Activated CD8-positive, alpha-beta T cell treated with anti-CD3 and anti-CD28 coated beads, Interleukin-2, amount 10 ng/mL, durations not matched to agents 7 days and 5 days (primary cell): ENCODE results near the gene OR10H1. TPM values are rescaled to one million over a fixed set of nuclear protein-coding genes. Genes with fewer than 3 reads are reported as not detected.
"Not testable (repeated sequence)": the region's sequence is repeated elsewhere in the genome, so short reads cannot be mapped to it uniquely, and the experiment has no call there.

Source experiments
- ATAC-seq: fragments of 150-1000 bp; cut with Tn5 transposase; one replicate; pipeline ENCODE4 v1.10.0; 2021; ENCODE audit warnings: moderate library complexity
- CTCF ChIA-PET: fragments of 350-600 bp; sonication (Branson Sonifier 250); formaldehyde crosslinking; loops from one replicate; lab custom pipeline; 2021; ENCODE audit warnings: antibody characterized with exemption; lab: Charles Lee
- POLR2A ChIA-PET: fragments of 350-600 bp; sonication (Branson Sonifier 250); formaldehyde crosslinking; loops from one replicate; lab custom pipeline; 2021; ENCODE audit warnings: antibody characterized with exemption; lab: Charles Lee
- DNase-seq: peaks from one replicate; pipeline ENCODE4 v3.0.0-alpha.2; 2020
- H3K27ac Mint-ChIP-seq: one replicate; pipeline ENCODE4 v1.8.0; 2021; ENCODE audit warnings: mild to moderate bottlenecking, mixed read lengths
- H3K27me3 Mint-ChIP-seq: one replicate; pipeline ENCODE4 v1.8.0; 2021; ENCODE audit warnings: low read depth, mixed read lengths
- H3K36me3 Mint-ChIP-seq: one replicate; pipeline ENCODE4 v1.8.0; 2021; ENCODE audit warnings: low read depth, mixed read lengths
- H3K4me1 Mint-ChIP-seq: one replicate; pipeline ENCODE4 v1.8.0; 2021; ENCODE audit warnings: low read depth, mixed read lengths
- H3K4me3 Mint-ChIP-seq: one replicate; pipeline ENCODE4 v1.8.0; 2021; ENCODE audit warnings: mild to moderate bottlenecking, mixed read lengths
- H3K9me3 Mint-ChIP-seq: one replicate; pipeline ENCODE4 v1.8.0; 2022; ENCODE audit warnings: mixed read lengths; ENCODE audit not compliant: insufficient read depth
- total RNA-seq, 2 experiments: library from RNA; stranded (reverse); gene quantifications; one replicate each; pipeline ENCODE4 v1.2.3, GENCODE V29; 2021

The OR10H1 gene, protein sequence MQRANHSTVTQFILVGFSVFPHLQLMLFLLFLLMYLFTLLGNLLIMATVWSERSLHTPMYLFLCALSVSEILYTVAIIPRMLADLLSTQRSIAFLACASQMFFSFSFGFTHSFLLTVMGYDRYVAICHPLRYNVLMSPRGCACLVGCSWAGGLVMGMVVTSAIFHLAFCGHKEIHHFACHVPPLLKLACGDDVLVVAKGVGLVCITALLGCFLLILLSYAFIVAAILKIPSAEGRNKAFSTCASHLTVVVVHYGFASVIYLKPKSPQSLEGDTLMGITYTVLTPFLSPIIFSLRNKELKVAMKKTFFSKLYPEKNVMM
- not detected for total RNA-seq

DNA sequence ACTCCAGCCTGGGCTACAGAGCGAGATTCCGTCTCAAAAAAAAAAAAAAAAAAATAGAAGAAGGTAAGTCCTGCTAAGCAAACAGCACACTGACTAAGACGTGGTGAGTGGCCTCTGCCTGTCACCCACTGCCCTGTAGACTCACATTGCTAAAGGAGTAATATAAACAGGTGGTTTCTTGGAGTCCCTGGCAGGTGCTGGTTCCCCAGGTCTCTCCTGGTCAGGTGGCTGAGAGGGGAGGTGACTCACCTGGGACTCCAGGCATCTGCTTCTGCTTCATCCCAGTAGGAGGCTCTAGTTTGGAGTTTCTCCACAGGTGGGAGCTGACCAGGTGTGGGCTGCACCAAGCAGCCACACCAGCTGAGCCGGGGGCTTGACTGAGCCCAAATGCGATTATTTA is at the start of gene OR10H1:
Gene OR10H1 (minus strand): TSS at position 359 of the 400 bp plus-strand sequence. CDS start 7,627 bp downstream, outside the sequence.
- DNase-seq = no peak
- H3K27ac Mint-ChIP-seq = no peak within 1 kb of the TSS
- peaks cover 31% of the 10 kb centered on the region for H3K27me3 Mint-ChIP-seq
- no peak within 1 kb of the TSS for H3K4me3 Mint-ChIP-seq
- no peaks in the 10 kb centered on the region for H3K9me3 Mint-ChIP-seq
- CTCF ChIA-PET = no interaction called here
- H3K4me1 Mint-ChIP-seq = peaks cover 7% of the 10 kb centered on the region
- POLR2A ChIA-PET = no interaction called here
- no peaks in the 10 kb centered on the region for H3K36me3 Mint-ChIP-seq
- ATAC-seq = no peak

DNA sequence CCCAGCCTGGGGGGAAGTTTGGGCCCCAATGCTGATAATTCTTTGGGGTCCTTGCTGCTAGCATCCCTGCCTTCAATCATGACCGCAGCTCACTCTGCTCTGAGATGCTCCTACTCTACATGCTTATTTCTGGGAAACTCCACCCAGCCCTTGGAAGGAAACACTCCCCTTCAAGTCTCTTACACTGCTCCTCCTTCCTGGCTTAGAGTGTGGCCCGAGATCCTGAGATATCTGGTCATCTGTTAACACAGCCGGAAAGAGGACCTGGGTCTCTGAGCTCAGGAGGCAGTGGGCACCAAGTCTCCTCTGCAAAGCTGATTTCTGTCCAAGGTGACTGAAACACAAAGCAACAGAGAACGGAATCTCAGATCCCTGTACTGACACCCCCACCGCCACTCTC is 49.4 kb upstream of the OR10H1 start:
- Mint-ChIP-seq H3K4me3 (no peak overlapping the region), H3K9me3 (no peaks in the 10 kb centered on the region), H3K27ac (no peak overlapping the region), H3K4me1 (peaks cover 12% of the 10 kb centered on the region), H3K27me3 (peaks cover 8% of the 10 kb centered on the region), H3K36me3 (no peaks in the 10 kb centered on the region)
- no peak for ATAC-seq
- CTCF ChIA-PET = no interaction called here
- no peak for DNase-seq
- POLR2A ChIA-PET = no interaction called here

GRCh38 chr19:15863272-15863671 is 47.8 kb upstream of the OR10H1 start:
- no peak for DNase-seq
- H3K4me3 Mint-ChIP-seq = no peak overlapping the region
- peaks cover 8% of the 10 kb centered on the region for H3K27me3 Mint-ChIP-seq
- ChIA-PET CTCF (no interaction called here), POLR2A (no interaction called here)
- ATAC-seq = no peak
- H3K36me3 Mint-ChIP-seq = no peaks in the 10 kb centered on the region
- H3K27ac Mint-ChIP-seq = no peak overlapping the region
- peaks cover 4% of the 10 kb centered on the region for H3K4me1 Mint-ChIP-seq
- H3K9me3 Mint-ChIP-seq = no peaks in the 10 kb centered on the region

DNA sequence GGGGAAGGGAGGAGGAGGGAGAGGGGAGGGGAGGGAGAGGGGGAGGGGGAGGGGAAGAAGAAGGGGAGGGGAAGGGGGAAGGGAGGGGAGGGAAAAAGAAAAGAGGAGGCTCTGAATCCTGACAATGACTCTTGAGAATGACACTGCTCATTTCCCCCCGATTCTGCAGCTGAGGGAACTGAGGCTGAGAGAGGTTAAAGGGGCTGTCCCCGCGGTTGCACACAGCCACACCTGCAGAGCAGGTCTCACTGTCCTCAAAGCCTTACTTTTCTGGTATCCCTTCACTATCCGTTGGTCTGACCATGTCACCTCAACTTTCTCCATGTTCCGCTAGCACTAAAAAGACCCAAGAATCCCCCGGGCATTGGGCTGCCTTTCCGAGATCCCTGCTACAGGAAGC is 47.0 kb upstream of the OR10H1 start:
- Mint-ChIP-seq H3K4me1 (peaks cover 2% of the 10 kb centered on the region), H3K9me3 (no peaks in the 10 kb centered on the region), H3K4me3 (no peak overlapping the region), H3K27ac (no peak overlapping the region), H3K36me3 (no peaks in the 10 kb centered on the region), H3K27me3 (peaks cover 5% of the 10 kb centered on the region)
- ChIA-PET POLR2A (no interaction called here), CTCF (no interaction called here)
- DNase-seq = no peak
- ATAC-seq = no peak

DNA sequence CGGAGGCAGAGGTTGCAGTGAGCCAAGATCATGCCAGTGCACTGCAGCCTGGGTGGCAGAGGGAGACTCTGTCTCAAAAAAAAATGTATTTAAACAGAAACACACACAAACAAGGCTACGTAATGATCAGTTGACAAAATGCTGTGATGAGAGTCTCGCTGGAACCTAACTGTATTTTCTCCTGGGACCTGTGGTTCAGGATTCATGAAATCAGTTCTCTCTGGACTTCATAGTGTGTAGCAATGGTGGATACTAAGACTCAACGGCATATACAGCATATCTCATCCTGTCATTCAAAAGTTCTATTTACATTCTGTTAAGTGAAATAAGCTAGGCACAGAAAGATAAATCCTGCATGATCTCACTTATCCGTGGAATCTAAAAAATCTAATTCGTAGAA is 45.1 kb upstream of the OR10H1 start:
- H3K4me1 Mint-ChIP-seq = no peaks in the 10 kb centered on the region
- no peak overlapping the region for H3K4me3 Mint-ChIP-seq
- peaks cover 2% of the 10 kb centered on the region for H3K27me3 Mint-ChIP-seq
- no peak for DNase-seq
- ChIA-PET CTCF (no interaction called here), POLR2A (no interaction called here)
- ATAC-seq = no peak
- no peaks in the 10 kb centered on the region for H3K36me3 Mint-ChIP-seq
- no peaks in the 10 kb centered on the region for H3K9me3 Mint-ChIP-seq
- H3K27ac Mint-ChIP-seq = no peak overlapping the region

DNA sequence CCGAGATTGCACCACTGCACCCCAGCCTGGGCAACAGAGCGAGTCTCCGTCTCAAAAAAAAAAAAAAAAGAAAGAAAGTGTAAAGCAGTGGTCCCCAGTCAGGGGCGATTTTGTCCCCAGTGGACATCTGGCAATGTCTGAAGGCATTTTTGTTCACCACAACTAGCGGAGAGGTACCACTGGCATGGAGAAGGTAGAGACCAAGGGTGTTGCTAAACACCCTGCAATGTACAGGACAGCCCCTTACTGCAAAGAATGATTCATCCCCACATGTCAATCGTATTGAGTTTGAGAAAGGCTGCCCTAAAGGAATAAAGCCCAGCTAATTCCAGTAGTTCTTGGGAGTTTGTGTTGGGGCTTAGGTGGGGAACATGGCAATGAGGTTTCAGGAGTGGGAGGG is 43.7 kb upstream of the OR10H1 start:
- DNase-seq (no peak), ATAC-seq (no peak)
- H3K36me3 Mint-ChIP-seq = no peaks in the 10 kb centered on the region
- peaks cover 2% of the 10 kb centered on the region for H3K27me3 Mint-ChIP-seq
- ChIA-PET POLR2A (interaction anchor here (1.1 kb wide), 1 partner anchor 20 kb away, joined by 3 read pairs; no protein-coding TSS in a partner anchor), CTCF (no interaction called here)
- H3K4me1 Mint-ChIP-seq = no peaks in the 10 kb centered on the region
- no peak overlapping the region for H3K27ac Mint-ChIP-seq
- no peak overlapping the region for H3K4me3 Mint-ChIP-seq
- H3K9me3 Mint-ChIP-seq = no peaks in the 10 kb centered on the region

- Mint-ChIP-seq H3K4me1 (peaks cover 9% of the 10 kb centered on the region), H3K4me3 (no peak overlapping the region), H3K27me3 (peaks cover 4% of the 10 kb centered on the region), H3K36me3 (peaks cover 3% of the 10 kb centered on the region), H3K9me3 (no peaks in the 10 kb centered on the region), H3K27ac (no peak overlapping the region)
- CTCF ChIA-PET = no interaction called here
- POLR2A ChIA-PET = no interaction called here
- ATAC-seq (no peak), DNase-seq (no peak)
Measured at GRCh38 chr19:15850385-15850784, 34.9 kb upstream of the OR10H1 start.

- DNase-seq (no peak), ATAC-seq (no peak)
- H3K4me1 Mint-ChIP-seq = peaks cover 36% of the 10 kb centered on the region
- no peak overlapping the region for H3K4me3 Mint-ChIP-seq
- no peak overlapping the region for H3K27ac Mint-ChIP-seq
- H3K36me3 Mint-ChIP-seq = peaks cover 6% of the 10 kb centered on the region
- H3K9me3 Mint-ChIP-seq = no peaks in the 10 kb centered on the region
- peaks cover 4% of the 10 kb centered on the region for H3K27me3 Mint-ChIP-seq
- CTCF ChIA-PET = no interaction called here
- POLR2A ChIA-PET = interaction anchor here (0.9 kb wide), 1 partner anchor 10 kb away, joined by 7 read pairs; no protein-coding TSS in a partner anchor
Measured at GRCh38 chr19:15846923-15847322, 31.5 kb upstream of the OR10H1 start.

GRCh38 chr19:15843894-15844222 is 28.4 kb upstream of the OR10H1 start:
- Mint-ChIP-seq H3K4me1 (peaks cover 44% of the 10 kb centered on the region), H3K27ac (peak overlapping the region; percentile 77)
- not testable (repeated sequence) for H3K36me3 Mint-ChIP-seq, H3K27me3 Mint-ChIP-seq, DNase-seq, ATAC-seq, H3K4me3 Mint-ChIP-seq, H3K9me3 Mint-ChIP-seq
- ChIA-PET CTCF (interaction anchor here (0.6 to 1.7 kb wide), 6 partner anchors 9 to 300 kb away, joined by 3 to 7 read pairs (median 3); partner anchors contain the start of gene HSH2D), POLR2A (interaction anchor here (0.6 kb wide), 1 partner anchor 363 kb away, joined by 3 read pairs; no protein-coding TSS in a partner anchor)

DNA sequence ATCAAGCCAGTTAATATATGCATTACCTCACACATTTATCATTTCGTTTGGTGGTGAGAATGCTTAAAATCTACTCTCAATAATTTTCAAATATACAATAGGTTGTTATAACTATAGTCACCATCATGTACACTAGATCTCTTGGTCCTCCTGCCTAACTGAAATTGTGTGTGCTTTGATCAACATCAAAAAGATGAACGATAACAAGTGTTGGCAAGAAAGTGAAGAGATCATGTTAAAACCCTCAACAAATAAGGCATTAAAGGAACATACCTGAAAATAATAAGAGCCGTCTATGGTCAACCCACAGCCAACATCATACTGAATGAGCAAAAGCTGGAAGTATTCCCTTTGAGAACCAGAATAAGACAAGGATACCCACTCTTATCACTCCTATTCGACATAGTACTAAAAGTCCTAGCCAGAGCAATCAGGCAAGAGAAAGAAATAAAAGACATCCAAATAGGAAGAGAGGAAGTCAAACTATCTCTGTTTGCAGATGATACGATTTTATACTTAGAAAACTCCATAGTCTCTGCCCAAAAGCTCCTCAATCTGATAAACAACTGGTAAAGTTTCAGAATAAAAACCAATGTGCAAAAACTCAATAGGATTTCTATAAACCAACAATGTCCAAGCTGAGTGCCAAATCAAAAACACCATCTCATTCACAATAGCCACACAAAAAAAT is 27.9 kb upstream of the OR10H1 start:
- ChIA-PET CTCF (interaction anchor here (0.6 to 1.7 kb wide), 6 partner anchors 8 to 300 kb away, joined by 3 to 7 read pairs (median 3); partner anchors contain the start of gene HSH2D), POLR2A (interaction anchor here (0.6 kb wide), 1 partner anchor 363 kb away, joined by 3 read pairs; no protein-coding TSS in a partner anchor)
- peak overlapping the region; percentile 77 for H3K27ac Mint-ChIP-seq
- peaks cover 6% of the 10 kb centered on the region for H3K36me3 Mint-ChIP-seq
- H3K4me3 Mint-ChIP-seq = no peak overlapping the region
- H3K27me3 Mint-ChIP-seq = peaks cover 4% of the 10 kb centered on the region
- ATAC-seq (no peak), DNase-seq (no peak)
- H3K9me3 Mint-ChIP-seq = no peaks in the 10 kb centered on the region
- peaks cover 49% of the 10 kb centered on the region for H3K4me1 Mint-ChIP-seq

- ChIA-PET CTCF (interaction anchor here (1.0 kb wide), 1 partner anchor 30 kb away, joined by 4 read pairs; no protein-coding TSS in a partner anchor), POLR2A (no interaction called here)
- Mint-ChIP-seq H3K27me3 (peaks cover 2% of the 10 kb centered on the region), H3K27ac (no peak overlapping the region), H3K9me3 (no peaks in the 10 kb centered on the region), H3K4me3 (no peak overlapping the region), H3K4me1 (peaks cover 59% of the 10 kb centered on the region), H3K36me3 (peaks cover 6% of the 10 kb centered on the region)
- ATAC-seq = no peak
- DNase-seq = no peak
Measured at GRCh38 chr19:15841875-15842569, 26.6 kb upstream of the OR10H1 start.
